HG03139 (cell line): ENCODE data around the gene WSCD1.

ENCODE experiments used
- ATAC-seq: cut with Tn5 transposase; IDR thresholded peaks from one replicate; pipeline ENCODE4 v1.9.1; 2021; ENCODE audit not compliant: unreplicated experiment

The WSCD1 gene

DNA sequence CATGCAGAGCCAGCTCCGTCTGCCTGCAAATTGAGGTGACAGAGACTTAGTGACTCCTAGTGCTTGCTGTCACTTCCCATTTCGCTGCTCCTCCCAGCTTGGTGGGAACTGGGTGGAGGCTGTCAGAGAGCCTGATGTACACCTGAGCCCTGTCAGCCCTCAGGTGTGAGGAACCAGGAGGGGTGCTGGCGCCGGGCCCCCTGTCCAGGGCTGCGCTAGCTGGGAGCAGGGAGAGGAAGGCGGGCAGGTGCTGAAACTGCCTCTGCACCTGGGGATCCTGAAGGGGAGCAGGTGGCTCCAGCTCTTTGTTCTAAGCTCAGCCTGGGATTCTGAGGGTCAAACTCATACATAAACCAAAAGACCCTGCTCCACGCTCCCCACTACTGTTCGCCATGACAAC, 10.8 kb upstream of the WSCD1 start:
- no peak for ATAC-seq

DNA sequence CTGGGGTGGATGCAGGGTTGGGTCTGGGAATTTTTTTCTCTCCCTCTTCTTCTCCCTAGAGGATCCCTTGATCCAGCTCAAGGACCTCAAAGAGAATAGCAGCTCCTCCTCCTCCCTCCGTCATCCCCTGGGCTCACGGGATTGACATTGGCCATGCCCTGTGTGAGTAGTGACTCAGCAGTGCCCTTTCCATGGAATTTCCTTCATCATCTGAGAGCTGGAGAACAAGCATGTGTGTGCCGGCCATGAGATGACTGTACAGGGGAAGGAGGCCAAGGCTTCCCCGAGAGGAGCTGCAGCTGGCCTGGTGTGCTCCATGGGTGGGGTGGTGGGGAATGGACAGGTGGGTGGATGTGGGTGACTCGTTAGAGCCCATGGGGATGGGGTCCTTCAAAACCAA, 8.9 kb upstream of the WSCD1 start:
- ATAC-seq = no peak

DNA sequence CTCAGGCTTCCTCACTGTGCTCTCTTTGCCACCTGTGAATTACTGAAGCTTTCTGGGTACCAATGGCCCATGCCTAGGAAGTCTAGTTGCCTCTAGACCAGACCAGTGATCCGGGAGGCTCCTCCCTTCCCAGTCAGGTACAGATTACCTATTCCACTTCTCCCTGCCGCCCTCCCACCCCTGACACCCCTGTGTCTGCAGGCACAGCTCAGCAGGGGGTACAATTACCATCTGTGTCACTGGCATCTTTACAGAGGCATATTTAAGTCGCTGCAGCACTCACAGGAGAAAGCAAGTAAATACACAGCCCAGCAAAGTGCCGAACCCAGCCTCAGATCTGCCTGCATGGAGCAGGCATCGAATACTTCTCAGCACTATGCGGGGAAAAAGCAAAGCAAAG, 5.3 kb upstream of the WSCD1 start:
- no peak for ATAC-seq

DNA sequence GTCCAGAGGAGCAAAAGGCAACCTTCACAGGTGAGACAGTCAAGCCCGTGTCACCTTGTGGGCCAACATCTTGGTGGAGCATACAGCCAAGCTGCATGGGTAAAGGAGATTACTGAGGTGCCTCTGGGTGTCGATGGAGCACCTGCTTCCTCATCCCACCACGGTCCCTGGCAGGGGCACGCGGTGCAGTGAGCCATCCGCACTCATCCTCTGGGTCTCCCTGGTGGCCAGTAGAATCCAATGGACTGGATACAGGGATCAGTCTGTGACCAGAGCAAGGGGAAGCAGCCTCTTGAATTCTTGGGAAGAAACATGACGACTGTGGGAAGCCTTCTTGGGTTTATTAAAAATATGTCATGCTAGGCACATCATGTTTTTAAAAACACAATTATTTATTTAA, 4.8 kb upstream of the WSCD1 start:
- no peak for ATAC-seq

DNA sequence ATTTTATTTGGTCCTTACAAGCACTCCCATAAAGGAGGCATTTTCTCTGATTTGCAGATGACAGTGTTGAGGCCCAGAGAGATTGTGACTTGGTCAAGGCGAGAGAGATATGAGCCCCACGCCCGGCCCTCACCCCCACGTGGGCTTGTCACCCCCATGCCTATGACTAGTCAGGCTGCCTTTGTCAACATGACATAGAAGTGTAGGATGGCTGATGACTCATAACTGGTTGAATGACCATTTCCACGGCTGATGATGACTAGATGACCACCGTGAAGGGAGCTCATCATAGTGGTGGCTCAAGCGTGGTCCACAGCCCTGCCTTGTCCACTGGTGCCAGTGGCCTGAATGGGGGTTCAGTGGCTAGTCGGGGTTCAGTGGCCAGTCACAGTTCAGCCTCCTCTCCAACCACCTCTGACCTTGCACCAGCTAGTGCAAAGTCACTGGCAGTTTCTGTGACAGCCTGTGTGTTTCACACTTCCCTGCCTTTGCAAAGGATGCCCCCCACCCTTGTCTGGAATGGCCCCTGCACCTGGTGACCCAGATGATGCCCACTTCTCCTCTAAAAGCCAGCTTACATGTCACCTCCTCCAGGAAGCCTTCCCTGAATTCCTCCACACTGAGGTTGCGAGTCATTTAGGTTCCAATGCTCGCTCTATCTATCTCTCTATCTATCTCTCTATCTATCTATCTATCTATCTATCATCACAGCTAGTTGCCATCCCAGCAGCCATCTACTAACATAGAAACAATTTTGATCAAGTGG, 3.8 kb upstream of the WSCD1 start:
- no peak for ATAC-seq

DNA sequence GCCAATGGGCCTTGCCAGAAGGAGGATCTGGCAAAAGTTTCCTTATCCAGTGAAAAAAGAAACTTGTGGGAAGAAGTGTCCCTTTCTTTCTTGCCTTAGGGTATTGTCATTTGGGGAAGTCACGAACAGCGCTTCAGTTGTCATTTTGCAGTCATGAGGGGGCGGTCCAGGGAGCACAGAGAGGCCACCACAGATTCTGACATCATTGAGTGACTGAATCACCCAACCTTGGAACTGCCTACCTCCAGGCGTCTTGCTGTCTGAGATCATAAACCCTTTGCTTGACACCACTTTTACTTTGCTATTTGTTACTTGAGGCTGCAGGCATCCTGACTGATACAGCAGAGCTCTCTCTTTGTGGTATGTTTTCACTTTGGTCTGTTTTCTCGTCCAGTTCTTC, 3.1 kb upstream of the WSCD1 start:
- ATAC-seq = no peak

DNA sequence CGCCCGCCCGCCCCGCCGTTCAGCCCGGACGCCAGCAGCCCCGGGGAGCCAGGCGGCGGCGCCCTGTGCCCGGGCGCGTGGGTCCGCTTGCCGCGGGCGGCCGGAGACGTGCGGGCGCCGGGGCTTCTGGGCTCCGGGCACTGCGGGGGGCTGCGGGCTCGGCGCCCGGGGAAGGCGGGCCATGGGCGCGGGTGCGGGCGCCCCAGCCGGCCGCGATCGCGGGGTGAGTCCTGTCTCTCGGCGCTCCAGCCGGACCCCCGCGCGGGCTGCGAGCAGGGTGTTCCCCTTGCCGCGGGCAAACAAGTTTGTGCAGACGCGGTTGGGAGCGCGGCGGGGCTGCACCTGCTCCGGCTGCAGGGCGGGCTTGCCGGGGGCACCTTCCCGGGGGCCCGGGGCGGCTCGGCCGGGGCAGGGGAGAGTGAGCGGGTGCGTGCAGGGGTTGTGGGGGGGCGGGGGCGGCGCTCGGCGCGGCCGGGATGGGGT, 292 bp downstream of the WSCD1 start:
- no peak for ATAC-seq

DNA sequence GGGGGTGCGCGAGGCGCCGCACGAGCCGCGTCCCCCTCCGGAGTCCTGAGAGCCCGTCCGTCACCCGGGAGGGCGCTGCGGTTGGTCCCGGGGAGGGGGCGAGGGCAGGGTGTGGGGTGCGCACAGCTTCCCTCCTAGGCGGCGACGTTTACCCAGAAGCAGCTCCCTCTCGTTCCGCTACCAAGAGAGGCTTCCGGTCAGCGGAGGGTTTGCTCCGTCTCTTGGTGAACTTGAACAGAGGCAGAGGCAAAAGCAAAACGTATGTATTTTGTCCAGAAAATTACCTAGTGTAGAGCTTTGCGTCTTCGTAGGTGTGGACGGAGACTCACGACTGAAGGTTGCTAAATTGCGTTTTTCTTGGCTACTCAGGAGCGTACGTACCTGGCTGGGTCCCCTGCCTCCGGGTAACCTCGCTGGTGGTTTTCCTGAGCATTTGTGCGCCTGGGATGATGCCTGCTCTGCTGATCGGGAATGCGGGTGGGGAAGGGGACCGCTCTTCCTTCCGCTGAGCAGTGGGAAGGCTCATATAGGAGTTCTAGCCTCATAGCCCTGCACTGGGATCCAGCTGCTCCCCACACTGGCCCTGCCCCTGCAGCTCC, 833 bp downstream of the WSCD1 start:
- ATAC-seq = no peak

DNA sequence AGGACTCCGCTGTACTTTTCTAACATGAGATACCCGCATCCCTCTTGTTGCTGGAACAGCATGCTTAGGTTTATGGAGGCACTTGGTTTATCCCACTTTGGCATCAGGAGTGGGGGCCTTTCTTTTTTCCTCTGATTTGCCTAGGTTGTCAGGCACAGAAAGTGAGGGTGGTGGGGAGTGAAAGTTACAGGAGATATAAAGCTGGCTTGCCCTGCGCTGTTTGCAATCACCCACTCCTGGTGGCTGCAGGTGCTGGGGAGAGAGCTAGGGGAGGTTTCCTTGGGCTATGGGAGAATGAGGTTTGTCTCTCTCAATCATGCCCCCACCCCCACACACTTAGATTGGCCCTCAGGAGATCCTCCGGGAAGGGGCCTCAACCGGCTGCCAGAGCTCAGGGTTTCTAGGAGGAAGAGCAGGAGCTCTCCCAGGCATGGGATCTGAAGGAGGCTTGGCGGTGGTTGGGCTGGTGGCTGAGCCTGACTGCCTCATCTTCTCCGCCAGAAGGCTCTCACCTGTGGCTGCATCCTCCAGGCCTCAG, 1.4 kb downstream of the WSCD1 start:
- no peak for ATAC-seq

DNA sequence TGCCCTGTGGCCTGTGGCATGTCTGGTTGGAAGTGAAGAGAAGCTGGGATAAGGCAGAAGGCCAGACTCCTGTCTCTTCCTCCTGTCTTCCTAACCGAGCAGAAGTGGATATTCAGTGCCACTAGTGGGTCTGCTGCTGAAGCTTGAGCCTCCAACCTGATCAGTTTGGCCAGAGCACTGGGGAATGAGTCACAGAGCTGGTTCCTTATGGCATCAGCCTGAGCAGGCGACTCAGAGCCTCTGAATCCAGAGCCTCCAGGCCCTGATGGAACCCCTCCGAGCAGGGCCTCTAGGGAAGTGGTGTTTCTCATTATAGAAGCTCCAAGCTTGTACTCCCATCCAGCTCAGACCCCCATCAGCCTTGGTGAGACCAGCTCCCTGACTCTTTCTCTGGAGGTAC, 2.0 kb downstream of the WSCD1 start:
- ATAC-seq = no peak

DNA sequence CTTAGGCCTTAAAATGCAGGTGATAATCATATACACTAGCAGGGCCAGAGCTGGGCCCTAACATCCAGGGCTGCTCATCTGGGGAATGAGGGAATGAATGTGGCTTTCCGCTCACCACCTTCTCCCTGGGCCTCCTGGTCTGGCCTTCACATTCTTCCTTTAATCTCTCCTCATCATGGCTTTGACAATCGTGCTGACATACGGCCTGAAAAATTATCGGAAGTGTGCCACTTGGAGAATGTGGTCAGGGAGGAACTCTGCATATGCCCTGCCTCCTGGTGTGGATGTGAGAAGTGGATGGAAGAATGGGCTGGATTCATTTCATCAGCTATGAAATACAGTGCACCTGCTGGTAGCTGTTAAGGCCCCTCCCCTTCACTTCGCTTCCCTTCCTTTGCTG, 2.4 kb downstream of the WSCD1 start:
- ATAC-seq = no peak

DNA sequence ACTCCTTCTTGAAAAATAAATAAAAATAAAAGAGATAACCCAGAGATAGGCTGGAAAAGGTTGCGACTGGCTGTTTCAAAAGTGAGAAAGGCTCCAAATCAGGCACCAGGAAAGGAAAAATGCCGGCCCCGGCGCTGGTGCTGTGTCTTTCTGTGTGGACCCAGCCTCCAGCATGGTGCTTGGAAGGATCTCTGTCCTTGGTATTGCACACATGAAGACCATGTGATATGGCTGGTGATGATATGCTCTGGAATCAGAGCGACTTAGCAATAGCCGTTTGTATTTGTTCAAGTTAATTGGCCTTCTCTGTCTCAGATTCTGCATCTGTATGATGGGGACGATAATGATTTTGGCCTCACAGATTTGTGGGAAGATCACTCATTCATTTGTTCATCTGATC, 3.4 kb downstream of the WSCD1 start:
- no peak for ATAC-seq

DNA sequence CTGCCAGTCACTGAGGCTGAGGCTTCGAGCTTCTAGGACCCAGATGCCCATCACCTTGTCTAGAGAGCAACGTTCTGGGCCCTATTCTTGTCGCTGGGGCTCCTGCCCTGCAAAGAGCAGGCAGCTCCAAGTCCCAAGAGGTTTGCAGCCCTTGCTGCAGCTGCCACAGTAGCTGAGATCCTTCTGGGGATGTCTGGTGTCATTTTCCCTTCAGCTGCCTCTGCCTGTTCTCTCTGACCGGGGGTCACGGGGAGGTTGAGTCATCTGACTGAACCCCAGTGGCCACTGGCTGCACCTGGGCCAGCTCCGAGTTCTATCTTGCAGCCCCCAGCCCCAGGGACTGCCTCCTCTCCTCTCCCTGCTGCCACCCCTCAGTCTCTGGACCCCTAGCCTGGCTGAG, 4.9 kb downstream of the WSCD1 start:
- no peak for ATAC-seq

DNA sequence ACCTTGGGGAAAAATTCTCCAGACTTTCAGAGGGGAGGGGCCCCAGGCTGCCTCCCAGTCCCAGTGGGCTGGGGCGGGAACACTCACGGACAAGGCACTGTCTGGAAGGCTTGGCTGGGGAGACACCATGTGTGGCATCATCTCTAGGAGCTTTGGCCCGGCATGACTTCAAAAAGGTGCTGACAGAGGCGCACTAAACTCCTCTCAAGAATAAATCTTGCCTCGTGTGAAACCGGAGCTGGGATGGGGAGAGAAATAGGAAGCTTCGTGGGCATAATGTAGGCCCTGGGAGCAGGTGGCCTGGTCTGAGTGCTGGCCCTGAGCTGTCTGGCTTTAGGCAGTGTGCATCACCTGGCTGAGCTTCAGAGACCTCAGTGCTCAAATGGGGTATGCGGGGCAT, 5.7 kb downstream of the WSCD1 start:
- no peak for ATAC-seq

DNA sequence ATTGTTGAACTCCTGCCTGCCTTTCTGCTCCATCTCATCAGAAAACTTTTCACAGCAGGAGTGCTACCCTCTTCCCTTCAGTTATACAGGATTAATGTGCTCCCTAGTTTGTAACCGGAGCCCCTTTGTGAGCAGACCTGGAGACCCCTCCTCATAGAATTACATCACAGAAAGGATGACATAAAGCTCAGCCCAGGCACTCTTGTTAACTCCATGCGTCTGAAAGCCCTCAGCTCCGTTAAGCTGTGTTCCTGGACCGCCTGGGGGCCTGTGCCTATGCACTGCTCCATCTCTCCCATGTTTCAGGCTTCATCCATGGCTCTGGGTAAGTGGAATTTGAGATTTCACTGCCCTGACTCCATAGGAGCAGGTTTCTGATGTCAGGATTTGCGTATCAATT, 7.6 kb downstream of the WSCD1 start:
- no peak for ATAC-seq

DNA sequence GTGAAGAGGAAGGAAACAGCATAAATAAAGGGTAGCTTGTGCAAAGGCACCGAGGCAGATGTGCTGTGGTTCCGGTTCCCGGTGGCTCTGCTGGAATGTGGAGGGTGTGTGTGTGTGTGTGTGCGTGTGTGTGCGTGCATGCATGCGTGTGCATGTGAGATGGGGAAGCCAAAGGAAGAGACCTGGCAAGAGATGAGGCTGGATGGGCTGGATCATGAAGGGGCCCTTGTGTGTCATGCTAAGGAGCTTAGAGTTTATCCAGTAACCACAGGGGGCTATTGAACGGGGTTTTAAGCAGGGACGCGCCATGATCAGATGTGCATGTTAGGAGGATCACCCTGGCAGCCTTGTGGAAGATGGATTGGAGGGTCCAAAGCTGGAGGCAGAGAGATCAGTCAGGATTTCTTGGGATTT, 8.3 kb downstream of the WSCD1 start:
- no peak for ATAC-seq

DNA sequence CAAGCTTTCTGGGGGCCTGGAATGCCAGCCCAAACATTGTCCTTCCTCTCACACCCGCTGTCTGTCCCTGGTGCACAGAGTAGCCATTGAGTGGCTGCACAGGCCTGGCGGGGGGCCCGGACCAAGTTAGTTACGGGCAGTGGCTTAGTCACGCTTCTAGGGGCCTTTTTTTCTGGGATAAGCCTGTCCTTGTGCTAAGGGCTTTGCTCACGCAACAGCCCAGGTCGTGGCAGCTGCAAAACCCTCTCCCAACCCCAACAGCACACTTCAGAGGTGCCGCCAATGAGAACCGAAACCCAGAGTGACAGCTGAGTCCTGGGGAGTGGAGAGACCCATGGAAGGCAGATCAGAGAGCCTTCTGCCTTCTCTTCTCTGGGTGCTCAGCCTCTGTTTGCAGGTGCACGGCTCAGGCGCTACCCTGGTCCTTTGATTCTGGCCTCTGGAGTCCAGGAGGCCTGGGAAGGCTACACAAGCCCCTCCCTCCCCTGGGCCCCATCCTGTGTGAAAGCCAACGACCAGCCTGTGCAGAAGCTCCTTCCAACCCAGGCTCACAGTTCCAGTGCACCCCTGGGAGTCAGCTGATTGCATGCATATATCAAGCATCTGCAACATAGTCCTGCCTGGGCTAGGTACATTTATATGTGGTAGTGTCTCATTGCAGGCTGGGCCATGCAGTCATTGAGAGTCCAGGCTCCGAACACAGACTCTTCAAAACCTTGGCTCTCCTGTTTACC, 9.1 kb downstream of the WSCD1 start:
- no peak for ATAC-seq

DNA sequence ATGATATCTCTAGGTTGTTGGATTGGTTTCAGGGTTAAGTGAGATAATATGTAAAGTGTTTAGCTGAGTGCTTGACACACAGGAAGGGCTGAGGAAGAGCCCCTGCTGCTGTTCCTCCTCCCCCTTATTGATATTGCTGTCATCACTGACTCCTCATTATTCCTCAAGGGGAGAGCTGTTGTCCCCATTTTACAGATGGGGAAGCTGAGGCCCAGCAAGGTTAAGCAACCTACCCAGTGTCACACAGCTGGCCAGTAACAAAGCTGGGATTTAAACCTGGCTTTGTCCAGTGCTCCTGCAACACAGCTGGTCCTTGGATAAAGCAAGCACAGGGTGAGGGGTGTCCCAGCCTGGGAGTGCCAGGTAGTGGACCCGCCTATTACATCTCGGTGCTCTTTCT, 9.8 kb downstream of the WSCD1 start:
- no peak for ATAC-seq

DNA sequence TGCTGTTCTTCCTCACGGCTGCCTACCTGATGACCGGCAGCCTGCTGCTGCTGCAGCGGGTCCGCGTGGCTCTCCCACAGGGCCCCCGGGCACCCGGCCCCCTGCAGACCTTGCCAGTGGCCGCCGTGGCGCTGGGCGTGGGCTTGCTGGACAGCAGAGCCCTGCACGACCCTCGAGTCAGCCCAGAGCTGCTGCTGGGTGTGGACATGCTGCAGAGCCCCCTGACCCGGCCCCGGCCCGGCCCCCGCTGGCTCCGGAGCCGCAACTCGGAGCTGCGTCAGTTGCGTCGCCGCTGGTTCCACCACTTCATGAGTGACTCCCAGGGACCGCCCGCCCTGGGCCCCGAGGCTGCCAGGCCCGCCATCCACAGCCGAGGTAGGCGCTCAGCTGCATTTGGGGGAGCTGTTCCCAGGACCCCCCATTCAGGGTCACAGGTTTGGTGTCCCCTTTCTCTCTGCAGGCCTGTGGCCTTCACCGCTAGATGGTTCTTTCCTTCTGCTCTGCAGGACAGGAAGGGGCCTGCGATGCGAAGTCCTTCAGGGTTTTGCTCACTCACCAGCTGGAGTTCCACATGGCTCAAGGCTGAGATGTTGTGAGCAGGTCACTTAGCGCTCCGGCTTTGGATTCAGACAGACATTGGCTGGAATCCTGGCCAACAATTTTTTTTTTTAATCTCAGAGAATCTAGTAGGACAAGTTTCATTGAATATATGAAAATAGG, 10.7 kb downstream of the WSCD1 start:
- ATAC-seq = no peak

DNA sequence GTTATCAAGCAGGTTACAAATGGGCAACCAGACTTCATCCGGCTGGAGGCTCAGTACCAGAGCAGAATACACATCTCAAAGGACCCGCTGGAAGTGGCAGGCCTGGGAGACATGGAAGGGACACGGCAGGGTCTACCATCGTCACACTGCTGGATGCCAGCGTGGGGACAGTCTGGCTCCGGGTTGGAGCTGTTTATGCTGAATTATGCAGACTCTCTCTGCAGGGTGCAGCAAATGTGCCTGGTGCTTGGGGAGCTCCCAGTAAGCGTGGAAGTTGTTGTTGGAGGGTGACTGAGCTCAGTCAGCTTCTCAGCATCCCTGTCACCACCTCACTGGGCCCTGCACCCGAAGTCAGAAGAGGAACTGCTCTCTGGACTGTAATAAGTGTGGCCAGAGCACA, 12.2 kb downstream of the WSCD1 start:
- ATAC-seq = no peak
